Smooth muscle cell (in vitro differentiated cells): ENCODE measurements around the gene TMEM87B. TPM values are rescaled to one million over a fixed set of nuclear protein-coding genes. Genes with fewer than 3 reads are reported as not detected.

Source experiments
- DNase-seq: peaks from one replicate; lab custom pipeline; 2025; ENCODE audit not compliant: unreplicated experiment; lab: John Stamatoyannopoulos, UW
- H2AFZ ChIP-seq: fragments of 200-600 bp; sonication (generic); 2 replicates; pipeline ENCODE4 v1.6.0; 2016; ENCODE audit warnings: antibody characterized with exemption, low read depth, mild to moderate bottlenecking
- H3F3A ChIP-seq: fragments of 200-600 bp; sonication (generic); 2 replicates; pipeline ENCODE4 v1.6.0; 2017; ENCODE audit warnings: antibody characterized with exemption, low read depth
- H3K27ac ChIP-seq: fragments of 200-600 bp; sonication (generic); 2 replicates; pipeline ENCODE4 v1.5.1; 2016; ENCODE audit warnings: low read depth, mild to moderate bottlenecking
- H3K27me3 ChIP-seq: fragments of 200-600 bp; sonication (generic); 2 replicates; pipeline ENCODE4 v1.6.1; 2016; ENCODE audit warnings: low read depth, mild to moderate bottlenecking
- H3K36me3 ChIP-seq: fragments of 200-600 bp; sonication (generic); 2 replicates; pipeline ENCODE4 v1.5.1; 2016; ENCODE audit warnings: low read depth
- H3K4me1 ChIP-seq: fragments of 200-600 bp; sonication (generic); 2 replicates; pipeline ENCODE4 v1.5.1; 2016; ENCODE audit warnings: low read depth
- H3K4me2 ChIP-seq: fragments of 200-600 bp; sonication (generic); 2 replicates; pipeline ENCODE4 v1.6.0; 2016; ENCODE audit warnings: mild to moderate bottlenecking
- H3K4me3 ChIP-seq: fragments of 200-600 bp; sonication (generic); 2 replicates; pipeline ENCODE4 v1.5.1; 2016; ENCODE audit warnings: mild to moderate bottlenecking
- H3K79me2 ChIP-seq: fragments of 200-600 bp; sonication (generic); 2 replicates; pipeline ENCODE4 v1.6.0; 2016; ENCODE audit warnings: low read depth, mild to moderate bottlenecking
- H3K9ac ChIP-seq: fragments of 200-600 bp; sonication (generic); 2 replicates; pipeline ENCODE4 v1.6.0; 2016; ENCODE audit warnings: low read depth
- H3K9me3 ChIP-seq: fragments of 200-600 bp; sonication (generic); replicated peaks from 2 replicates; pipeline ENCODE4 v1.5.1; 2016; ENCODE audit warnings: low read depth
- H4K20me1 ChIP-seq: fragments of 200-600 bp; sonication (generic); 2 replicates; pipeline ENCODE4 v1.6.0; 2016; ENCODE audit warnings: low read depth
- WGBS: methylation state at CpG from one replicate; pipeline ENCODE4 v1.1.7; 2016; ENCODE audit warnings: low lambda C conversion rate; 5-methylcytosine and 5-hydroxymethylcytosine counted together
- polyA plus RNA-seq: library from polyadenylated mRNA; unstranded; fragments of >200 nt; fragmentation: Nextera tagmentation; extraction: Ambion mirVana; gene quantifications from 2 replicates; pipeline ENCODE4 v1.2.1, GENCODE V29; 2016
- total RNA-seq: library from RNA; depleted of rRNA; stranded (reverse); fragments of >200 nt; gene quantifications from 2 replicates; pipeline ENCODE4 v1.2.3, GENCODE V29; 2014
- TF ChIP-seq, protein P1 (sequence below): fragments of 200-600 bp; sonication (generic); IDR thresholded peaks from 2 replicates; pipeline ENCODE4 v1.5.1; 2017; ENCODE audit warnings: borderline replicate concordance, mild to moderate bottlenecking, antibody characterized with exemption; ENCODE audit not compliant: insufficient read depth, poor library complexity, severe bottlenecking

TMEM87B gene
- total and polyA plus RNA-seq, 2 experiments from 2014 or later: 27.2 to 109 TPM

DNA sequence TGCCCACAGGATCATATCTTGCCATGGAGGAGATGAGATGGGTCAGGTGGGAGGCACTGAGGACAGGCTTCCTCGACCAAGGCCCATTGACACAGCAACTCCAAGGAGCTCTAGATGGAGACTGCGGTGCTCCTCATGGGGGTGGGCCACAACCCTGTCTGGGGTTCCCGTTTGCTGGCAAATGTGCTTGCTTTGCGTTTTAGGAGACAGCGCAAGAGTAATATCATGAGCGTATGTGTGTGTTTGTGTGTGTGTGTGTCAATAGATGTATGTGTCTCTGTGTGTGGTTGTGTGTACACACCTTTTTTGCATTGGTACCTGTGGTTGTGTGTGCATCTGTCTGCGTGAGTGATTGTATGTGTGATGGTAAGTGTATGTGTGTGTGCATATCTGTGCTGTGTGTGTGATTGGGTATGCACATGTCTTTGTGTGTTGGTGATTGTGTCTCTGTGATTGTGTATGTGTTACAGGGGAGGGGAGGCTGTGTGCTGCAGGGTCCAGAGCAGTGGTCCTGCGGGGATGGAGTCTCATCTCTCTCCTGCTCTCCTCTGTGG, 87.5 kb downstream of the TMEM87B start:
- Histone ChIP-seq H3K27ac (no peak overlapping the region), H2AFZ (no peak overlapping the region), H3K4me3 (no peak overlapping the region), H3K36me3 (no peaks in the 10 kb centered on the region), H3K27me3 (peaks cover 21% of the 10 kb centered on the region), H3K79me2 (no peaks in the 10 kb centered on the region), H3K9me3 (no peaks in the 10 kb centered on the region), H3F3A (no peaks in the 10 kb centered on the region), H3K4me1 (no peaks in the 10 kb centered on the region), H4K20me1 (no peaks in the 10 kb centered on the region), H3K4me2 (no peak overlapping the region), H3K9ac (no peak overlapping the region)
- TF ChIP-seq, protein P1, sequence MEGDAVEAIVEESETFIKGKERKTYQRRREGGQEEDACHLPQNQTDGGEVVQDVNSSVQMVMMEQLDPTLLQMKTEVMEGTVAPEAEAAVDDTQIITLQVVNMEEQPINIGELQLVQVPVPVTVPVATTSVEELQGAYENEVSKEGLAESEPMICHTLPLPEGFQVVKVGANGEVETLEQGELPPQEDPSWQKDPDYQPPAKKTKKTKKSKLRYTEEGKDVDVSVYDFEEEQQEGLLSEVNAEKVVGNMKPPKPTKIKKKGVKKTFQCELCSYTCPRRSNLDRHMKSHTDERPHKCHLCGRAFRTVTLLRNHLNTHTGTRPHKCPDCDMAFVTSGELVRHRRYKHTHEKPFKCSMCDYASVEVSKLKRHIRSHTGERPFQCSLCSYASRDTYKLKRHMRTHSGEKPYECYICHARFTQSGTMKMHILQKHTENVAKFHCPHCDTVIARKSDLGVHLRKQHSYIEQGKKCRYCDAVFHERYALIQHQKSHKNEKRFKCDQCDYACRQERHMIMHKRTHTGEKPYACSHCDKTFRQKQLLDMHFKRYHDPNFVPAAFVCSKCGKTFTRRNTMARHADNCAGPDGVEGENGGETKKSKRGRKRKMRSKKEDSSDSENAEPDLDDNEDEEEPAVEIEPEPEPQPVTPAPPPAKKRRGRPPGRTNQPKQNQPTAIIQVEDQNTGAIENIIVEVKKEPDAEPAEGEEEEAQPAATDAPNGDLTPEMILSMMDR: no peak
- DNase-seq: no peak
- 94% methylated on average over 8 of the region's 8 CpGs for WGBS

DNA sequence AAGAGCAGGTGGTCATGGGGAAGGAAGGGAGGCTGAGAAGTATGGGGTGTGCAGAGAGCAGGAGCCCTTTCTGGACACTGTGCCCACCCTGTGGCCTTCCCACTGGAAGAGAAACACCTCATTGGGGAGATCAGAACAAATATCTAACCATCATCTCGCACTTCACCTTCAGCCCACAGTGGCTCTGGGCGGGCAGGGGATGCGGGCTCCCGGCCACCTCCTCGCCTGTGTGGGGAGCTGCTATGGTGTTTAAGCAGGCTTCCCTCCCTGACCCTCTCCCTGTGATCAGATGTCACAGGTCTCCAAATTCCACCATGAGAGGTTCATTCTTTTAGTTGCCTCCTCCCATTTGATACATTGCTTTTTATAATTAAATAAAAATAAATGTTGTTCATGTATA, 88.1 kb downstream of the TMEM87B start:
- no peak overlapping the region for H3K4me2 ChIP-seq
- no peaks in the 10 kb centered on the region for H3K9me3 ChIP-seq
- H3K79me2 ChIP-seq: no peaks in the 10 kb centered on the region
- H3F3A ChIP-seq: no peaks in the 10 kb centered on the region
- no peak overlapping the region for H3K9ac ChIP-seq
- no peak overlapping the region for H2AFZ ChIP-seq
- H3K27ac ChIP-seq: no peak overlapping the region
- 93% methylated on average over 5 of the region's 5 CpGs for WGBS
- H3K36me3 ChIP-seq: no peaks in the 10 kb centered on the region
- H3K27me3 ChIP-seq: peaks cover 15% of the 10 kb centered on the region
- H3K4me1 ChIP-seq: no peaks in the 10 kb centered on the region
- H3K4me3 ChIP-seq: no peak overlapping the region
- TF ChIP-seq, protein P1: no peak
- no peaks in the 10 kb centered on the region for H4K20me1 ChIP-seq
- DNase-seq: no peak

DNA sequence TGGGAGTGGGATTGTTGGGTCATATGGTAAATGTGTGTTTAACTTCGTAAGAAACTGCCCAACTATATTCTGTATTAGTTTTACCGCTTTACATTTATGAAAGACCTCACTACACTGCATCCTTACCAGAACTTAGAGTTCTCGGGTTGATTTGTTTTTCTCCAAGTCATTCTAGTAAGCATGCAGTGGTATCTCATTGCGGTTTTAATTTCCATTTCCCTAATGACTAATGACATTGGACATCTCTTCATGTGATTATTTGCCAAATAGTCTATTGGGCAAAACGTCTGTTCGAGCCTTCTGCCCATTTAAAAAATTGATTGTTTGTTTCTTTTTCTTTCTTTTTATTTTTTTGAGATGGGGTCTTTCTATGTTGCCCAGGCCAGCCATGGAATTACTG, 89.9 kb downstream of the TMEM87B start:
- TF ChIP-seq, protein P1: no peak
- no peak overlapping the region for H3K9ac ChIP-seq
- no peaks in the 10 kb centered on the region for H4K20me1 ChIP-seq
- 93% methylated on average over 6 of the region's 6 CpGs for WGBS
- H3K4me1 ChIP-seq: no peaks in the 10 kb centered on the region
- H3K4me2 ChIP-seq: no peak overlapping the region
- no peaks in the 10 kb centered on the region for H3F3A ChIP-seq
- no peaks in the 10 kb centered on the region for H3K9me3 ChIP-seq
- no peaks in the 10 kb centered on the region for H3K79me2 ChIP-seq
- DNase-seq: no peak
- no peak overlapping the region for H3K4me3 ChIP-seq
- no peak overlapping the region for H2AFZ ChIP-seq
- peaks cover 15% of the 10 kb centered on the region for H3K27me3 ChIP-seq
- no peak overlapping the region for H3K27ac ChIP-seq
- no peaks in the 10 kb centered on the region for H3K36me3 ChIP-seq
